Effector memory CD8-positive, alpha-beta T cell (primary cell): ENCODE data around the gene CEP170.
"Not testable (repeated sequence)": the region's sequence is repeated elsewhere in the genome, so short reads cannot be mapped to it uniquely, and the experiment has no call there.

Source experiments
- ATAC-seq: fragments of 150-1000 bp; cut with Tn5 transposase; replicated peaks from 2 replicates; pipeline ENCODE4 v1.10.0; 2021; ENCODE audit warnings: mild to moderate bottlenecking, moderate library complexity
- DNase-seq, 3 experiments: peaks; one replicate each; pipeline ENCODE4 v3.0.0; 2021
- H3K27ac Mint-ChIP-seq, 2 donors: one replicate each; pipeline ENCODE4 v1.8.0; 2022; ENCODE audit warnings: mild to moderate bottlenecking in 2 of 2, mixed read lengths in 2 of 2, moderate library complexity in 2 of 2
- H3K27me3 Mint-ChIP-seq, 2 donors: one replicate each; pipeline ENCODE4 v1.8.0; 2022; ENCODE audit warnings: mixed read lengths in 2 of 2
- H3K36me3 Mint-ChIP-seq: one replicate; pipeline ENCODE4 v1.8.0; 2022; ENCODE audit warnings: mild to moderate bottlenecking, moderate library complexity, mixed read lengths; ENCODE audit not compliant: insufficient read depth
- H3K4me1 Mint-ChIP-seq, 2 donors: one replicate each; pipeline ENCODE4 v1.8.0; 2022; ENCODE audit warnings: low read depth in 2 of 2, mixed read lengths in 2 of 2
- H3K4me3 Mint-ChIP-seq, 2 donors: one replicate each; pipeline ENCODE4 v1.8.0; 2022; ENCODE audit warnings: mild to moderate bottlenecking in 2 of 2, mixed read lengths in 2 of 2, moderate library complexity in 2 of 2
- H3K9me3 Mint-ChIP-seq, 2 donors: one replicate each; pipeline ENCODE4 v1.8.0; 2022; ENCODE audit warnings: mixed read lengths in 2 of 2

The CEP170 gene

DNA sequence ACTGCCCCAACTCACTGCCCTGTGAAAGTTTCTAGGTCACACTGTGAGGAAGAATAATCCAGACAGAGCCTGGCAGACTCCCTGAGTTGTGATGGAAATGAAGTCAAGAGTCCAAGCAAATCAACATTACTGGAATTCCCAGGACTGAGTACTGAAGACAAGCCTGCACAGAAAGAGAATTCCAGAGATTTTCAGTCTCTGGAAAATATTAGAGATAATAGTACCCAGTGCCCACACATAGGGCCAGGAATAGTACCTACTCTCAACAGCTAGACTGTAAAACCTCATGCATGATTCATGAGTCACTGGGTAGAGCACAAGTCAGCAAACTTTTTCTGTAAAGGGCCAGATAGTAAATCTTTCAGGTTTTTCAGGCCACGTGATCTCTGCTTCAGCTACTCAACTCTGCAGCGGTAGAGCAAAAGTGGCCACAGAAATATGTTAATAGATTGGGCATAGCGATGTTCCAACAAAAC lies 50.0 kb downstream of the CEP170 start:
- not testable (repeated sequence) for H3K4me3 Mint-ChIP-seq, H3K27ac Mint-ChIP-seq, H3K9me3 Mint-ChIP-seq, H3K36me3 Mint-ChIP-seq, ATAC-seq, H3K27me3 Mint-ChIP-seq, DNase-seq, H3K4me1 Mint-ChIP-seq

- H3K4me1 Mint-ChIP-seq, H3K27me3 Mint-ChIP-seq, H3K4me3 Mint-ChIP-seq, DNase-seq, H3K9me3 Mint-ChIP-seq, H3K36me3 Mint-ChIP-seq, H3K27ac Mint-ChIP-seq, ATAC-seq: not testable (repeated sequence)
Observed at GRCh38 chr1:243204336-243204735, 50.7 kb downstream of the CEP170 start.

GRCh38 chr1:243203196-243203595 lies 51.9 kb downstream of the CEP170 start:
- not testable (repeated sequence) for ATAC-seq, H3K27me3 Mint-ChIP-seq, H3K4me1 Mint-ChIP-seq, H3K9me3 Mint-ChIP-seq, H3K36me3 Mint-ChIP-seq, H3K4me3 Mint-ChIP-seq, H3K27ac Mint-ChIP-seq, DNase-seq

- not testable (repeated sequence) for H3K9me3 Mint-ChIP-seq, H3K4me1 Mint-ChIP-seq, DNase-seq, ATAC-seq, H3K27ac Mint-ChIP-seq, H3K4me3 Mint-ChIP-seq, H3K36me3 Mint-ChIP-seq, H3K27me3 Mint-ChIP-seq
Observed at GRCh38 chr1:243201316-243201715, 53.8 kb downstream of the CEP170 start.

DNA sequence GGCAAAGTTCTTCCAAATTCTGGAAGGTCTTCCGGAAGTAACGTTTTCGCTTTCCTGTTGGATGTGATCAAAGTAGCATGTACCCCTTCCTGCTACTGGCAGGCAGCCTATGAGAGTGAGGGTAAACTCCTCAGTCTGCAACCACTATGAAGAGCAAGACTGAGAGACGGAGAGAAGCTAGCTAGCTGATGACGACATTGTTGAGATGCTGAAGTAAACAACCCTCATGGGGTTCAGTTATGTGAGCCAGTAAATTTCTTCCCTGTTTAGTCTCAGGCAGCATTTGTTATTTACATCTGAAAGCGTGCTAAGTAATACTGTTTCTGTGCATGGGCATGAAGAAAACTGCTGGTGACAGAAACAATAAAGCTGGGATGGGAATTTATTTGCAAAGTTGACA lies 57.6 kb downstream of the CEP170 start:
- not testable (repeated sequence) for H3K27me3 Mint-ChIP-seq, H3K4me1 Mint-ChIP-seq, DNase-seq, H3K36me3 Mint-ChIP-seq, ATAC-seq, H3K9me3 Mint-ChIP-seq, H3K4me3 Mint-ChIP-seq, H3K27ac Mint-ChIP-seq

DNA sequence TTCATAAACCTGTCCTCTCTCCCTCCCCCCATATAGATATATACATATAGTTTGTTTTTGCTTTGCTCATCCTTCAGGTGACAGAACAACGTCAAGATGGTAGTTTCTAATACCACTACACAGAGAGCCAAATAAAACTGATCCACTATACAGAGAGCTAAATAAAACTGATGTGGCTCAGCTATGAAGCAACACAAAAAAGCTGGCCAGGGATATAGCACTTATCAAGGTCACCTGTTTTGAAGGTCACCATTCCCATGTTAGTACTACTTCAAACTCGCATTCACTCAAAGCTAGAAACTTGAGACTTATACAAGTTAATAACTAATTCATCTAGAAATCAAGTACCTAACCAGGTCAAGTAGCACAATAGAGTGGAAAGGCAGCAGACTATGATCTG lies 61.8 kb downstream of the CEP170 start:
- not testable (repeated sequence) for H3K4me3 Mint-ChIP-seq

DNA sequence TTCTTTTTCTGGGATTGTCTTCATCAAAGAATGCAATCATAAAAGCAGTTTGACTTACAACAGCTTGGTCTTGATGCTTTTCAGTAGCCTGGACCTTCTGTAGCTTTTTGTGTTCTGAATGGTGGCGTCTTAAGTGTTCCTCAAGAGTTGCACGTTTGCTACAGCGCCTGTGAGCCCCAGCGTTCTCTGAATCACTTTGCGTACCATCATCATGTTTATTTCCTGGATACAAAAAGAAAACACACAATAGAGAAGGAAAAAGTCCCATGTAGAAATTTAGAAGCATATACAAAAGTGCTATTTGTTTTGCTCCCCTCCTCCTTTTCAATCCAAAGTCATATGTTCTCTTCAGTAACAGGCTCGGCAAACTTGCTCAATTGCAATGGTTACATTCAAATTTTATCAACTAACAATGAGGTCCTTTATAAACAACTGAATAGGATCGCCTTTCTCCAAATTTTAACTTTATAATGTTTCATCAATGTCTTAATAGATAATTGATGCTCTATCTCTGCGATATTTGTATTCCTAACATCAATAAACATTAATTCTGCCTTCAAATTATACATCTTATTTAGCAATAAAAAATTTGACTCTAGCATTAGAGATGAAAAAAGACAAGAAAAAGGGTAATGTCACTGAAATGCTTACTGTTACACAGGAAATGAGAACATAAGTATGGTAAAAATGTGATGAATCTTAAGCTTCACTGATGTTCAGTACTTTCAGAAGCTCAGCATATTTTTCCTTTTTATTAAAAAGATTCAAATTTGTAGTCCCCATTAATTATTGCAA lies 68.7 kb downstream of the CEP170 start:
- not testable (repeated sequence) for H3K4me1 Mint-ChIP-seq, H3K4me3 Mint-ChIP-seq, ATAC-seq, DNase-seq, H3K9me3 Mint-ChIP-seq, H3K36me3 Mint-ChIP-seq, H3K27me3 Mint-ChIP-seq, H3K27ac Mint-ChIP-seq

More for the DNA sequence above, 61.8 kb downstream of the CEP170 start:
- H3K27ac Mint-ChIP-seq, H3K27me3 Mint-ChIP-seq, H3K4me1 Mint-ChIP-seq, ATAC-seq, H3K9me3 Mint-ChIP-seq, DNase-seq, H3K36me3 Mint-ChIP-seq: not testable (repeated sequence)

- H3K9me3 Mint-ChIP-seq, H3K27ac Mint-ChIP-seq, ATAC-seq, DNase-seq, H3K4me1 Mint-ChIP-seq, H3K27me3 Mint-ChIP-seq, H3K36me3 Mint-ChIP-seq, H3K4me3 Mint-ChIP-seq: not testable (repeated sequence)
Observed at GRCh38 chr1:243184787-243185186, 70.3 kb downstream of the CEP170 start.

DNA sequence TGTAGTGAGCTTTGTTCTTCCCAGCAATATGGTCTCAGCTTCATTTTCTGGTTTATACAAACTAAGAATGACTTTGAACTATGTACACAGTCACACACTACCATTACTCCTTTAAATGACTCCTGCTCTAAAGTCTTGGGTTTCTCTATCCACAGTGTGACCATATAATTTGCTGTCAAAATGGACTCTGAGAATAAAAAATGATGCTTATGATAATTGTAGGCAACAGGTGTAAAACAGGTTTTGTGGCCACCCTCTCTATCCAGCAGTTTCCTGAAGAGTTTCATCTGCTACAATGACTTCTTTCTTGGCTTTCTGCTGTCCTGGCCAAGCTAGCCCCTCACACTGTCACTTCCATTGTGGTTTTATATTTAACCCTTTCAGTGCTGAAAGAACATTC lies 71.4 kb downstream of the CEP170 start:
- not testable (repeated sequence) for H3K4me1 Mint-ChIP-seq, H3K27ac Mint-ChIP-seq, ATAC-seq, DNase-seq, H3K4me3 Mint-ChIP-seq, H3K27me3 Mint-ChIP-seq, H3K36me3 Mint-ChIP-seq, H3K9me3 Mint-ChIP-seq

- H3K9me3 Mint-ChIP-seq, H3K4me1 Mint-ChIP-seq, H3K27me3 Mint-ChIP-seq, H3K27ac Mint-ChIP-seq, DNase-seq, H3K36me3 Mint-ChIP-seq, ATAC-seq, H3K4me3 Mint-ChIP-seq: not testable (repeated sequence)
Observed at GRCh38 chr1:243183176-243183575, 71.9 kb downstream of the CEP170 start.

- no peak overlapping the region for H3K4me3 Mint-ChIP-seq
- no peak overlapping the region for H3K27ac Mint-ChIP-seq
- H3K4me1 Mint-ChIP-seq, result no peaks in the 10 kb centered on the region
- H3K27me3 Mint-ChIP-seq, result no peaks in the 10 kb centered on the region
- H3K9me3 Mint-ChIP-seq, result no peaks in the 10 kb centered on the region
- ATAC-seq, result no peak
- DNase-seq, result no peak
- no peaks in the 10 kb centered on the region for H3K36me3 Mint-ChIP-seq
Observed at GRCh38 chr1:243179720-243180119, 75.4 kb downstream of the CEP170 start.

- H3K9me3 Mint-ChIP-seq, H3K4me3 Mint-ChIP-seq, H3K27me3 Mint-ChIP-seq, H3K36me3 Mint-ChIP-seq, DNase-seq, H3K27ac Mint-ChIP-seq, ATAC-seq, H3K4me1 Mint-ChIP-seq: not testable (repeated sequence)
Observed at GRCh38 chr1:243177792-243178191, 77.3 kb downstream of the CEP170 start.

GRCh38 chr1:243173758-243174369 lies 81.2 kb downstream of the CEP170 start:
- not testable (repeated sequence) for H3K4me3 Mint-ChIP-seq, H3K4me1 Mint-ChIP-seq, DNase-seq, H3K27ac Mint-ChIP-seq, H3K27me3 Mint-ChIP-seq, H3K9me3 Mint-ChIP-seq, H3K36me3 Mint-ChIP-seq, ATAC-seq

GRCh38 chr1:243164911-243165310 lies 90.2 kb downstream of the CEP170 start:
- H3K36me3 Mint-ChIP-seq, H3K27me3 Mint-ChIP-seq, H3K9me3 Mint-ChIP-seq, ATAC-seq, H3K4me1 Mint-ChIP-seq, DNase-seq, H3K27ac Mint-ChIP-seq, H3K4me3 Mint-ChIP-seq: not testable (repeated sequence)
